HG03432 (cell line): ENCODE data around the gene DHRS1.

ENCODE experiments used
- ATAC-seq: cut with Tn5 transposase; IDR thresholded peaks from one replicate; pipeline ENCODE4 v1.9.1; 2021; ENCODE audit warnings: mild to moderate bottlenecking, moderate library complexity; ENCODE audit not compliant: unreplicated experiment

Gene DHRS1

GRCh38 chr14:24267516-24267915 is 32.1 kb downstream of the DHRS1 start:
- no peak for ATAC-seq

GRCh38 chr14:24266344-24267244 is 33.0 kb downstream of the DHRS1 start:
- ATAC-seq = no peak

DNA sequence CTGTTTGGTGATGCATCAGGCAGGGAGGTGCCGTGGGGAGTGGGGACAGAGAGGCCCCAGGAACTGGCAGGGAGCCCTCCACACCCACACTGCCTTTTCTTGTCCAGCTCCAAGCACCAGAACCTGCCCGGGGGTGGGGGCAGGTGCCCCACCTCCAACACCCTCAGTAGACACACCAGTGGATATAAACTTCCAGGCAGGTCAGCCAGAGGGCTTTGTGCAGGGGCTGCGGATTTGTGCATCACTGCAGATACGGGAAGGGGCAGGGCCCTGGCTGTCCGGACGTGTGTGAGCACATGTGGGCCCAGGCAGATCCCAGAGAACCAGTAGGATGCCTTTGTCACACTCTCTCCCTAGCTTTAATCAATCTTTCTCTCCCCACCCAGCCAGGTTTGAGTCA is 35.3 kb downstream of the DHRS1 start:
- no peak for ATAC-seq

DNA sequence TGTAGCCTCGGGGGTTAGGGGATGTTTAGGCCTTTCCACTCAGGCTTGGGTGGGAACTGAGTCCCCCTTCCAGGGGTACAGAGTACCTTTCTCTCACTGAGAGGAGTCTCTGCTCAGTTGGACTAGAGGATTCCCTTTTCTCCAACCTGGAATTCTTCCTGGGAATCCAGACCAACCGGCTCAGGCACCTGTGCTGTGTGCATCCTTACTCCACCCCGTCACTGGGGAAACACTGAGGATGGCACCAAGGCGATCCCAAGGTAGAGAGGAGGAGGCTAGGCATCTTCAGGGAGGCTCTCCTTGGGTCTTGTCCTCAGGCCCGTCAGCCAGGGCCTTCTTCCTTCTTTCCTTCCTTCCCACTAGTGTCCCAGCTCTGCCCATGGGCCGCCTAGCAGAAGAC is 35.7 kb downstream of the DHRS1 start:
- no peak for ATAC-seq

DNA sequence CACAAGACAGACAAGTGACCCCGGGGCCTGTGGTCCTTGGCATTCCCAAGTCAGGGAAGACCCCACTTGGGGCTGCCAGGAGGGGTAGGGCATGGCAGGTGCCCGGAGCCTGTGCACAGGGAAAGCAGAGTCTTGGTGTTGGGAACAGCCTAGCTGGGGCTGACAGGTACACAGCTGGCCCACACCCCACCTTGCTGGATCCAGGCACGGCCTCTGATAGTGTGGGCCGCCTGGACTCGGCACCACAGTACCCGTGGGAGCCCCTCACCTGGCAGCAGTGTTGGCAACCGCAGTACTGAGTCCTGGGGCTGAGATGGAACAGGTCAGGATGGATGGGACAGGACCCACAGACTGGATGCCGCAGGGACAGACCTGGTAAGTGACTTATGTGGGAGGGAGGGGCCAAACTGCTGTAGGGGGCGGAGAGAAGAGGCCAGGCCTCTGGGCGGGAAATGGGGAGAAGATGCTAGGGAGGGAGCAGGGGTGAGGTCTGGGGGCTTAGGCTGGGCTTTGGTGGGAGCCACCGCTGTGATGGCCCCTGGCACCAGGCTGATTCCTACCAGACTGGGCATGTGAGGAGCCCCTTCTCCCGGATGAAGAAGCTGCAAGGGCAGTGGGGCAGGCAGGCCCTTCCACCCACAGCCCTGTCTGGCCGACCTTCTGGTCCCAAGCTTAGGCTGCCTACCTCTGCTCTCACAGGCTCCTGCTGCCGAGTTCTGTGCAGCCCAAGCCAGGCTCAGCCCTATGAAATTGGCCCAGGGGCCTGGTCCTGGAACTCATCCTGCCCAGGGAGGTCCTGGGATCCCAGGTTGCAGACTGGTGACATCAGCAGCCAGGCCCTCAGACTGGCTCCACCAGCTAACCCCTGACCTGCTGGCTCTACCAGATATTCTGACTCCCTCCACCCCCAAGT is 36.5 kb downstream of the DHRS1 start, which contains the start of gene TGM1:
Gene TGM1 (minus strand): TSS at position 357 of the 913 bp plus-strand sequence. CDS start 825 bp downstream, outside the sequence.
- ATAC-seq = no peak

DNA sequence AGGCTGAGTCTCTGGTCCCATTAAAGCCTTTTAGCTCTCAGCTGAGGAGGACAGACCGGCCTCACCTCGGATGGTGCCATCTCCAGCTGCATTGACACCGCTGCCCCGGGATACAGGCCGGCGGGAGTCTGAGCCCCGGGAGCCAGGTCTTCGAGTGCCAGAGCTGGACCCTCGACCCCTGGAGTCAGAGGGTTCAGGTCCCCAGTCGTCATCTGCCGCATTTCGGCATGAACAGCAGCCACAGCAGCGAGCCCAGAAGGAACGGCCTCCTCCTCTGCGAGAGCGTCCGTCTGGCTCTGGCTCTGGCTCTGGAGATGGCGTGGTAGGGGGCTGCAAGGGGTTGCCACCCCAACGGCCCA is 37.6 kb downstream of the DHRS1 start:
- no peak for ATAC-seq

DNA sequence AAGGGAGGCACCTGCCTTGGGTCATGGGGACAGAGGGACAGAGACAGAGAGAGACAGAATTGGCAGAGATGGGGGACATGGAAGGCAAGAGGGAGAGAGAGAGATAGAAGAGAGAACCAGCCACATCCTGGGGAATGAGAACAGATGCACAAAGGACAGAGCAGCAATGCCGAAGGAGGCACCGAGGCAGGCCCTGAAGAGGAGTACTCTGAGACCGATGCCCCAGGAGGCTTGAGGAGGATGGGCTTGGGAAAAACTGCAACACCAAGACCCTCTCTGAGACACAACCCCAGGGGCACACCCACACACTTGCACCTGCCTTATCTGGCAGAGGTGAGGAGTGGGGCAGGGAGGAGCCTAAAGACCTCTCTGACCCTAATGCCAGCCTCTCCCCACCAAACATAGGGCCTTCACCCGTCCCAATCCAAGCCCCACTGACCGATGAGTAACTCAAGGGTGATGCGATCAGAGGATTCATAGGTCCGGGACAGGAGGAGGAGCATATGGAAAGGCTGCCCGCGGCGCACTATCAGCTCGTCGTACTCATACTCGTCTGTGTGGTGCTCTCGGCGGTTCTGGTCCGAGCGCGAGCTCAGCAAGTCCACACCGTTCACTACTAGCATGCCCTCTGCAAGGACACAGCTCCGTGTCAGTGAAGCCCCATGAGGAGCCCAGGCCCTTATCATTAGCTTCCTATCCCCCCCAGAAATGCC is 38.2 kb downstream of the DHRS1 start:
- ATAC-seq = no peak

DNA sequence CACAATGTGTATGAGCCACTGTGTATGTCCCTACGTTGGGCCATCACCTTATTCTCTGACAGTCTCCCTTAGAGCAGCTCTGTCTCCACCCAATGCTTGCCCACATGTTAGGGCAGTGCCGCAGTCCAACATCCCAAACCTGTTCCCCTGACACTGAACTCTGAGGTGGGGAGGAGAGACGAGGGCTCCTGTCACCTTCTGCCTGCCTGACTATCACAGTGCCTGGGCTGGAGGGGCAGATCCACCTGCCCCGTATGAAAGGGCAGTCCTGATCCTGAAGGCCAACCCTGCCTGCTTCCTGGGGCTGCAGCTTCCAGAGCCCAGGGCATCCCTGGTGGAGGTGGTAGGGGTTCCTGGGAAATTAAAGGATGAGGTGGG is 38.8 kb downstream of the DHRS1 start:
- ATAC-seq = no peak

DNA sequence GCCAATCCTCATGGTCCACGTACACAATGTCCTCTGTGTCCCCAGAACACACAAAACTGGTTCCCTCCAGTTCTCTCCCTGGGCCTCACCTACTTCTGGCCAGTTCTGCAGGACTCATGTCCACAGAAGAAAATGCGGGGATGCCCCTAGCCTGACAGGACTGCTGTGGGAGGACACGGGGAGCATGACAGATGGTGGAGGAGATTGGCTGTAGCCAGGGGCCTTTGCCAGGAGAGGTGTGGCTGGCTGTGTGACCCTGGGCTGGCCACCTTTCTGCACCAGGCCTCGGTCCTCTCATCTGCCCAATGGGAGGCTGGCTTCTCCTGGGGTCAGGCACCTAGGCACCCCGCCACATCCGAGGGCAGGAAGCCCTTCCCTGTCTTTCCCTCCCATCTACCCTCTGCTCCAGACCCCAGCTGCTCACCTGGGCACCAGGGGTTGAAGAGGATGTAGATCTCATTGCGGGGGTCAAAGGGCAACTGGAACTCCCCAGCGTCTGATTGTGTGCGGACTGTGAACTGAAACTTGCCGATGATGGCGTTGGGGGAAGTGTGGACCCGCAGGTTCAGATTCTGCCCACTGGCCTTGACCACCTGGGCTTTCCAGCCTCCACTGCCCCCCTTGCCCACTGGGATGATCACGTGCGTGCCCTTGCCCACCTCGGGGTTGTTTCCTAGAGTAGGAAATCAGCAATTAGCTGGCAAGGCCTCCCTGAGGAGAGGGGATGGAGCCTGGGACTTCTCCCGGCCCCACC is 39.4 kb downstream of the DHRS1 start:
- ATAC-seq = no peak

DNA sequence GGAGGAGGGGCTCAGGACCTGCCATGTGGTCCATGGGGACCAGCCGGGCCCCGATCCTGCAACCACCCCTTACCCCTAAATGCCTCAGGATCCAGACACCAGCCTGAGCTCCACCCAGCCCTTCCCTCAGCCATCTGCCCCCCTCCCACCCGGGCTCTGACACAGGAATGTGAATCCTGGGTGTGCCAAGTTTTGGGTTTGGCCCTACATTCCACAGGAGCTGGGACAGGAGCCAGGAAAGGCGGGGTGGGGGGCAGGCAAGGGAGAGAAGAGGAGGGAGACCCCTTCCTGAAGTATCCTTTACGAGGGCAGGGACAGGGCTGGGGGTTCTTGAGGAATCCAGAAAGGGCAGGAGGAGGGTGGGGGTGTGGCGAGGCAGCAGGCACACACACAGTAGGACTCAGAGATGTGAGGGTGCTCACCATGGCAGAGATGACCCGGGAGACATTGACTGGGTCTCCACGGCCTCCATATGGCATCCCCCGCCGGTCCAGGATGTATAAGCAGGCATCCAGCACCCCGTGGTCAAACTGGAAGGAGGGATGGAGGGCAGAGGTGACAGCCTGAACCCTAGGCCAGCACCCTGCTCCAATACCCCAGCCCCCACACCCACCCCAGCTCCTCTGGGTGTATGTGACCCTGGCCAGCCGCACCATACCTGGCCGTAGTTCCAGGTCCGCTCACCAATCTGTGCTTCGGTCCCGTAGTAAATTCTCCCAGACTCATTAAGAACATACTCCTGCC is 40.1 kb downstream of the DHRS1 start:
- no peak for ATAC-seq

DNA sequence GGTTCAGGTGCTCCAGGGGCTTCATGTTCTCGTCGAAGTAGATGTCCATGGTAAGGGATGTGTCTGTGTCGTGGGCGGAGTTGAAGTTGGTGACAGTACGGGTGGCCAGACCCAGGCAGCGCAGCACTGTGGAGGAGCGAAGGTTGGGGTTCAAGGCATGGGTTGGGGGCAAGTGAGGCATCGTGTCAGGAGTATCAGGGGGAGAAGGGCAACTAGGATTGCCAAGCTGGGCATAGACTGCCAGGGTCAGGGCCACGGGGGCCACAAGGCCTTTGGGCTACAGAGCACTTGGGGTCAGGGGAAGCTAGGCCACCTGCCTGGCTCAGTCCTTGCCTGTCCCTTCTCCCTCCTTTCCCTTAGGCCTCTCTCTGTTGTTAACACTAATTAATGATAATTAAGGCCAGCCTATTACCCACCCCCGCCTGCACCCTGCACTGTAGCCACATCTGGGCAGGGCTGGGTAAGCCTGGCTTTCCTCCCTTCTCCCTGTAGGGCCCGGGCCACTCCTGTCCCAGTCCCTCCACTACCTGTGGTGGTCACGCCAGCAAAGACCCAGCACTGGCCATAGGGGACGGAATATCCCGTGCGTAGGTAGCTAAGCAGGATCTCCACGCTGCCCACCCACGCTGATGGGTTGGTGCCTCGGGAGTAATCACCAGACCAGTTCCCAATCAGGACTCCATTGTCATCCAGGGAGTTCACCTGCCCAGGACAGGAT is 40.9 kb downstream of the DHRS1 start:
- ATAC-seq = no peak

GRCh38 chr14:24258119-24258518 is 41.5 kb downstream of the DHRS1 start:
- ATAC-seq = no peak

GRCh38 chr14:24256960-24257359 is 42.6 kb downstream of the DHRS1 start:
- ATAC-seq = no peak

DNA sequence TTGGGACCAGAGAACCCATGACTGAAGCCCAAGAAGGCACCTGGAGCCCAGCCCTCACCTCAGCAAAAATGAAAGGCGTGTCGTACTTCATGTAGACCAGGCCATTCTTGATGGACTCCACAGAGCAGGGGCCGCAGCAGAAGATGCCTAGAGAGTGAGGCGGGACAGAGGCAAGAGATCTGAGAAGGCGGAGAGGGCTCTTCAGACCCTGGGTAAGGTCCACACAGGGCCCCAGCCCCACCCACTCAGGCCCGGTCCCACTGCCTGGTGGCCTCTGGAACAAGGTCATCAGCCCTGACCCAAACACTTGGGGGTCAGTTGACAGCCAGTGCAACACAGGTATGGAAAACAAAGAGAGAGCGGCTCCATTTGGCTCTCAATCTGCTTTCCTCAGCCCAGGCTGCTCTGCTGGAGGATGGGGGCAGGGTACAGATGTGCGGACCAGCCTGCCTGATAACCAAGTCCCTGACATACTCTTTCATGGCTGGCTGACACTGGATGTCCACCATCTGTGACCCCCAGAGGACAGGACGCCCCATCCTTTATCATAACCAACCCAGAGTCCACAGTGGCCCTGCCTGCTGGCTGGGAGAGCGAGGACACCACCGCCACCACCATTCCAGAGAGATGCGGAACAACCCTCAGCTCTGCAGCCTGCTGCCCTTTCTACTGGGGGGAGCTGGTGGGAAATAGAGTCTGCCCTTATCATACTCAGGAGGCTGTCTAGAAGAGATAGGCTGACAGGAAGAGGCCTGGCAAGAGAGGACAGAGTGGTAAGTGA is 43.5 kb downstream of the DHRS1 start:
- ATAC-seq = no peak

DNA sequence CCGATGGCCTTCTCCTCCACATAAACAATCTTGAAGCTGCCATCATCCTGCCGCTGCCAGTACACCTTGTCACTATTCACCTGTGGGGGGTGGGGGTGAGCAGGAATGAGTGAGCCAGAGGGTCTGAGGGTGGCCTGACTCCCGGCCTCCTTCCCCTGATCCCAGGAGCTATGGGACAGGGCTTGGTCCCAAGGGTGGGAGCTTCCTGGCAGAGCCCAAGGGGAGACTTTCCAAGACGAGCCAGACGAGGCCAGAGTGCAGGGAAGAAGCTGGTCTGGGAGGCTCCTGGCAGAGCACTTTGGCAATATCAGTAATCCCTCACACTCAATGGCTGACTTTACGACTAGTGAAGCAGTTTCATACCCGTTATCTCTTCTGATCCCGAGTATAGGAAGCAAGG is 44.1 kb downstream of the DHRS1 start:
- ATAC-seq = no peak

DNA sequence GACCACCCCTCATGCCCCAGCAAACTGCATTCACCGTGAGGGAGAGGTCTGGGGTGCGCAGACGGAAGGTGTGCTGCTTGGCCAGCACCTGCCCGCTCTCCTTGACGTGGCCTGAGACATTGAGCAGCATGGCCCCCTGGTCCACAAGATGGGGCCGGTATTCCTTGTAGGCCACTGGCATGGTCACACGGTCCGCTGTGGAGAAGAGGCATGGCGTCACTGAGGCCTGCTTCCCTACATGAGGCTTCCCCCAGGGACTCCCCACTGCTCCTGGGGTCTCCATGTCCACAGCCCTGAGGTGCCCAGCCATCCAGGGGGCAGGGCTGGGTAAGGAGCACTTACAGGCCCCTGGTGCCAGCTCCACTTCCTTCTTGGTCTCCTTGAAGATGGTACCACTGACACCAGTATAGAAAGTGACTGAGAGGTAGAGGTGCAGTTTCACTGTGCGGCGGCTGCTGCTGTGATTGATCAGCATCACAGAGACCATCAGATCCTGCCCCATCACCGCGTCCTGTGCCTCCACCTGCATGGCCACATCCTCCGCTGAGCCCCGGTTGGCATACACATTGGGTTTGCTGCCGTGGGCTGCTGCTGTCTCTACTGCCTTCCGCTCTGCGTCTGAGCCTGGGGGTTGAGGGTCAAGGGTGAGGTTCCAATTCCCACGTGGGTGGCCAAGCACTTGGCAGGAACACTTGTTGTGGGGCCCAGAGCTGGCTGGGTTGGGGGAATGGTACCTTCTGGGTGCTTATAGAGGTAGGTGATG is 44.8 kb downstream of the DHRS1 start:
- no peak for ATAC-seq

GRCh38 chr14:24253936-24254335 is 45.6 kb downstream of the DHRS1 start:
- no peak for ATAC-seq
